ENCODE results near the gene CREM.

Gene CREM

GRCh38 chr10:35136263-35136815 lies 9.7 kb downstream of the CREM start:
- FAIRE-seq, result no peak

GRCh38 chr10:35140126-35140525 lies 13.5 kb downstream of the CREM start:
- FAIRE-seq, result no peak

- no peak for FAIRE-seq
These were observed 14.1 kb downstream of the CREM start for GRCh38 chr10:35140727-35141126.

- no peak for FAIRE-seq
These were observed 23.7 kb downstream of the CREM start for GRCh38 chr10:35150308-35150707.

- FAIRE-seq, result no peak
These were observed 26.3 kb downstream of the CREM start for GRCh38 chr10:35152992-35153391.

- FAIRE-seq, result no peak
These were observed 27.1 kb downstream of the CREM start for GRCh38 chr10:35153716-35154115.

- FAIRE-seq, result no peak
These were observed 34.1 kb downstream of the CREM start for GRCh38 chr10:35160743-35161142.

GRCh38 chr10:35161906-35162305 lies 35.3 kb downstream of the CREM start:
- FAIRE-seq, result no peak

- no peak for FAIRE-seq
These were observed 38.5 kb downstream of the CREM start for GRCh38 chr10:35165136-35165535.

GRCh38 chr10:35165811-35166210 lies 39.2 kb downstream of the CREM start:
- no peak for FAIRE-seq

- FAIRE-seq, result no peak
These were observed 40.0 kb downstream of the CREM start for GRCh38 chr10:35166607-35167006.

- FAIRE-seq, result no peak
These were observed 40.7 kb downstream of the CREM start for GRCh38 chr10:35167342-35167741.

- no peak for FAIRE-seq
These were observed 45.5 kb downstream of the CREM start for GRCh38 chr10:35172146-35172545.

- FAIRE-seq, result no peak
These were observed 45.9 kb downstream of the CREM start for GRCh38 chr10:35172574-35172973.

GRCh38 chr10:35178331-35178730 lies 51.7 kb downstream of the CREM start:
- no peak for FAIRE-seq

- no peak for FAIRE-seq
These were observed 56.2 kb downstream of the CREM start for GRCh38 chr10:35182631-35183510.

GRCh38 chr10:35184527-35185171 lies 58.0 kb downstream of the CREM start:
- FAIRE-seq, result no peak

- FAIRE-seq, result no peak
These were observed 58.8 kb downstream of the CREM start for GRCh38 chr10:35185260-35186034.

- no peak for FAIRE-seq
These were observed 62.3 kb downstream of the CREM start for GRCh38 chr10:35188954-35189353.

- FAIRE-seq, result no peak
These were observed 64.9 kb downstream of the CREM start for GRCh38 chr10:35191523-35191922.

GRCh38 chr10:35192645-35193249 lies 66.1 kb downstream of the CREM start:
- FAIRE-seq, result no peak

- no peak for FAIRE-seq
These were observed 67.8 kb downstream of the CREM start for GRCh38 chr10:35194471-35194870.

GRCh38 chr10:35194906-35195305 lies 68.3 kb downstream of the CREM start:
- FAIRE-seq, result no peak
